GM12878 (cell line): ENCODE data around the gene RYK.

Experiments used
- BMI1 ChIP-seq: fragments of 450-650 bp; IDR thresholded peaks from 2 replicates; pipeline ENCODE4 v1.6.1; 2016; ENCODE audit warnings: mild to moderate bottlenecking, moderate library complexity, borderline replicate concordance
- CBX3 ChIP-seq: fragments of 200-600 bp; sonication (generic); IDR thresholded peaks from 2 replicates; pipeline ENCODE4 v1.6.1; 2016; ENCODE audit warnings: low read depth, borderline replicate concordance
- CHD4 ChIP-seq: fragments of 200-600 bp; sonication (generic); IDR thresholded peaks from 2 replicates; pipeline ENCODE4 v1.6.1; 2016; ENCODE audit warnings: mild to moderate bottlenecking
- EZH2 ChIP-seq: IDR thresholded peaks from 2 replicates; pipeline ENCODE4 v1.6.1; 2012; ENCODE audit warnings: low read depth, mild to moderate bottlenecking, control low read depth, inconsistent platforms, low read length, borderline replicate concordance; ENCODE audit not compliant: control insufficient read depth
- POLR2A ChIP-seq: IDR thresholded peaks from 2 replicates; pipeline ENCODE4 v1.6.1; 2011; ENCODE audit warnings: low read depth, mild to moderate bottlenecking, low read length
- SIN3A ChIP-seq: IDR thresholded peaks from 2 replicates; pipeline ENCODE4 v1.6.1; 2012; ENCODE audit warnings: low read depth, low read length, improper control_type of control experiment
- SMC3 ChIP-seq: IDR thresholded peaks from 2 replicates; pipeline ENCODE4 v1.6.1; 2011; ENCODE audit warnings: low read length, improper control_type of control experiment, borderline replicate concordance
- TCF7 ChIP-seq: IDR thresholded peaks from 2 replicates; pipeline ENCODE4 v1.6.1; 2014; ENCODE audit warnings: antibody characterized with exemption, borderline replicate concordance
- TF ChIP-seq, protein P1 (sequence below), 3 experiments: IDR thresholded peaks in 2 of 3; conservative IDR thresholded peaks in 1 of 3; 2 replicates each; pipeline ENCODE4 v1.5.1; 2011; ENCODE audit warnings: low read depth in 3 of 3, low read length in 3 of 3, mild to moderate bottlenecking in 3 of 3, control low read depth in 2 of 3, moderate library complexity in 2 of 3, inconsistent platforms in 1 of 3, mixed read lengths in 1 of 3; ENCODE audit not compliant: control insufficient read depth in 2 of 3, insufficient read depth in 1 of 3; ENCODE audit errors: extremely low read depth in 1 of 3
- TF ChIP-seq, protein P2 (sequence below): IDR thresholded peaks from 2 replicates; pipeline ENCODE4 v1.6.1; 2011; ENCODE audit warnings: borderline replicate concordance, low read depth, mild to moderate bottlenecking, moderate library complexity, mixed read lengths, low read length; ENCODE audit not compliant: insufficient read depth; ENCODE audit errors: extremely low read length

DNA sequence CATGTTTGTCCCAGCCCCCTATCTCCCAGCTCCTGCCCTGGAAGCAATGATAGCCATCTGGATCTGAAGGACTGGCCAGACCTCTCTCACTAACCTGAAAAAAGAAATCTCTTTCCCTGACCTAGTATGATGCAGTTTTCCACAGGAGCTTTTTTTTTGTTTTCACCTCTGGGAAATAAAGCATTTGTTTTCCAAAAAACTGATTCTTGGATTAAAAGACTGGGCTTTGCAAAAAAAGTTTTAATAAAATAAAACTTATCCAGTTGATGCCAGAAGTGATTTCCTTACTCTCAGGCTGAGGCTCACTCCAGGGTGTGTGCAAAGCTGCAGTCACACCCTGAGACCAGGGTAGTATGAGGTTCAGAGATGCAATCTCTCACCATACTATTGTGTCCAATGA, 104.0 kb downstream of the RYK start:
- TF ChIP-seq BMI1 (no peak), SIN3A (no peak), EZH2 (no peak), POLR2A (no peak), CHD4 (no peak), CBX3 (no peak), TCF7 (no peak), SMC3 (no peak)
- TF ChIP-seq, protein P1, sequence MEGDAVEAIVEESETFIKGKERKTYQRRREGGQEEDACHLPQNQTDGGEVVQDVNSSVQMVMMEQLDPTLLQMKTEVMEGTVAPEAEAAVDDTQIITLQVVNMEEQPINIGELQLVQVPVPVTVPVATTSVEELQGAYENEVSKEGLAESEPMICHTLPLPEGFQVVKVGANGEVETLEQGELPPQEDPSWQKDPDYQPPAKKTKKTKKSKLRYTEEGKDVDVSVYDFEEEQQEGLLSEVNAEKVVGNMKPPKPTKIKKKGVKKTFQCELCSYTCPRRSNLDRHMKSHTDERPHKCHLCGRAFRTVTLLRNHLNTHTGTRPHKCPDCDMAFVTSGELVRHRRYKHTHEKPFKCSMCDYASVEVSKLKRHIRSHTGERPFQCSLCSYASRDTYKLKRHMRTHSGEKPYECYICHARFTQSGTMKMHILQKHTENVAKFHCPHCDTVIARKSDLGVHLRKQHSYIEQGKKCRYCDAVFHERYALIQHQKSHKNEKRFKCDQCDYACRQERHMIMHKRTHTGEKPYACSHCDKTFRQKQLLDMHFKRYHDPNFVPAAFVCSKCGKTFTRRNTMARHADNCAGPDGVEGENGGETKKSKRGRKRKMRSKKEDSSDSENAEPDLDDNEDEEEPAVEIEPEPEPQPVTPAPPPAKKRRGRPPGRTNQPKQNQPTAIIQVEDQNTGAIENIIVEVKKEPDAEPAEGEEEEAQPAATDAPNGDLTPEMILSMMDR (IDR thresholded peaks at IDR 0.05 in 2 of 3, conservative IDR thresholded peaks at IDR 0.05 in 1 of 3; ENCODE audit: control insufficient read depth in 2 of 3, extremely low read depth in 1 of 3, insufficient read depth in 1 of 3, low read depth in 3 of 3, low read length in 3 of 3): no peak
- TF ChIP-seq, protein P2, sequence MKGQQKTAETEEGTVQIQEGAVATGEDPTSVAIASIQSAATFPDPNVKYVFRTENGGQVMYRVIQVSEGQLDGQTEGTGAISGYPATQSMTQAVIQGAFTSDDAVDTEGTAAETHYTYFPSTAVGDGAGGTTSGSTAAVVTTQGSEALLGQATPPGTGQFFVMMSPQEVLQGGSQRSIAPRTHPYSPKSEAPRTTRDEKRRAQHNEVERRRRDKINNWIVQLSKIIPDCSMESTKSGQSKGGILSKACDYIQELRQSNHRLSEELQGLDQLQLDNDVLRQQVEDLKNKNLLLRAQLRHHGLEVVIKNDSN: no peak
